HG03354 (cell line): ENCODE results near the gene CEMIP2.
"Not testable (repeated sequence)": the region's sequence is repeated elsewhere in the genome, so short reads cannot be mapped to it uniquely, and the experiment has no call there.

Source experiments
- ATAC-seq: cut with Tn5 transposase; IDR thresholded peaks from one replicate; pipeline ENCODE4 v1.9.1; 2021; ENCODE audit warnings: mild to moderate bottlenecking; ENCODE audit not compliant: unreplicated experiment, poor library complexity, severe bottlenecking

The CEMIP2 gene, protein sequence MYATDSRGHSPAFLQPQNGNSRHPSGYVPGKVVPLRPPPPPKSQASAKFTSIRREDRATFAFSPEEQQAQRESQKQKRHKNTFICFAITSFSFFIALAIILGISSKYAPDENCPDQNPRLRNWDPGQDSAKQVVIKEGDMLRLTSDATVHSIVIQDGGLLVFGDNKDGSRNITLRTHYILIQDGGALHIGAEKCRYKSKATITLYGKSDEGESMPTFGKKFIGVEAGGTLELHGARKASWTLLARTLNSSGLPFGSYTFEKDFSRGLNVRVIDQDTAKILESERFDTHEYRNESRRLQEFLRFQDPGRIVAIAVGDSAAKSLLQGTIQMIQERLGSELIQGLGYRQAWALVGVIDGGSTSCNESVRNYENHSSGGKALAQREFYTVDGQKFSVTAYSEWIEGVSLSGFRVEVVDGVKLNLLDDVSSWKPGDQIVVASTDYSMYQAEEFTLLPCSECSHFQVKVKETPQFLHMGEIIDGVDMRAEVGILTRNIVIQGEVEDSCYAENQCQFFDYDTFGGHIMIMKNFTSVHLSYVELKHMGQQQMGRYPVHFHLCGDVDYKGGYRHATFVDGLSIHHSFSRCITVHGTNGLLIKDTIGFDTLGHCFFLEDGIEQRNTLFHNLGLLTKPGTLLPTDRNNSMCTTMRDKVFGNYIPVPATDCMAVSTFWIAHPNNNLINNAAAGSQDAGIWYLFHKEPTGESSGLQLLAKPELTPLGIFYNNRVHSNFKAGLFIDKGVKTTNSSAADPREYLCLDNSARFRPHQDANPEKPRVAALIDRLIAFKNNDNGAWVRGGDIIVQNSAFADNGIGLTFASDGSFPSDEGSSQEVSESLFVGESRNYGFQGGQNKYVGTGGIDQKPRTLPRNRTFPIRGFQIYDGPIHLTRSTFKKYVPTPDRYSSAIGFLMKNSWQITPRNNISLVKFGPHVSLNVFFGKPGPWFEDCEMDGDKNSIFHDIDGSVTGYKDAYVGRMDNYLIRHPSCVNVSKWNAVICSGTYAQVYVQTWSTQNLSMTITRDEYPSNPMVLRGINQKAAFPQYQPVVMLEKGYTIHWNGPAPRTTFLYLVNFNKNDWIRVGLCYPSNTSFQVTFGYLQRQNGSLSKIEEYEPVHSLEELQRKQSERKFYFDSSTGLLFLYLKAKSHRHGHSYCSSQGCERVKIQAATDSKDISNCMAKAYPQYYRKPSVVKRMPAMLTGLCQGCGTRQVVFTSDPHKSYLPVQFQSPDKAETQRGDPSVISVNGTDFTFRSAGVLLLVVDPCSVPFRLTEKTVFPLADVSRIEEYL (N-terminal part only)

GRCh38 chr9:71768388-71769174, at the start of gene CEMIP2:
CEMIP2 (minus strand) TSS chr9:71768513; CDS start chr9:71750373, 18,140 bp downstream.
- peak; percentile 77 for ATAC-seq

GRCh38 chr9:71816916-71817451, 48.7 kb upstream of the CEMIP2 start:
- no peak for ATAC-seq

GRCh38 chr9:71814815-71815214, 46.5 kb upstream of the CEMIP2 start:
- ATAC-seq, result no peak

DNA sequence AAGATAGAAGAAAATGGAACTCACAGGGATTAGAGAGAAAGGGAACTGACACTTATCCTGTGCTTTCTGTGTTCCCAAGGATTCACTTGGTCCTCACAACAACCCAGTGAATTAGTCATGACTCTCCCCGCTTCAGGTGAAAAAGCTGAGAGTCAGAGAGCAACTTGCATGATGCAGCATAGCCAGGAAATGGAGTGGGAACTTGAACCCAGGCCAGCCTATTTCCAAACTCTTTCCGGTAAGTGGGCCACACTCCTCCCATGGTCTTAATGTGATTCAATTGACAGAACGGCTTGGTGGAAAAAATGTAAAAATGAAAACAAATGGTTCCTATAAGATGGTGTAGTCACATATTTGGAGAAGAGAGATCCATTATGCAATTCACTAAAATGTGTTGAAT, 45.9 kb upstream of the CEMIP2 start:
- ATAC-seq, result no peak

DNA sequence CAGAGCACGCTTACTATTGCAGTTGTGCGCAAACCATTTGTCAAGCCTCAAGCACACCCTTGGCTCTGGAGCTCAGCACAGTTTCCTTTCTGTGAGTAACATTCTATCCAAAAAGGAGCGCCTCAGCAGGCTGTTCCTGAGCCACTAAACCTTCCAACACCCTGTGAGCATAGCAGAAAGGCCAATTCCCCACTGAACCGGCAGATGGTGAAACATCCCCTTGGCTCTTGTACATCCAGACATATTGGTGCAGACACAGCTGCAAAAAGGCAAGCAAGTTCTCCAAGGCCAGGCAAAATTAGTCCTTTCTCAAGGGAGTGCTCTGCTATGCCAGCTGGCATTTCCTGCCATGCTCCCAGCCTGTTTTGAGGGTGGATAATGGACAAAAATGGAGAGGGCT, 44.1 kb upstream of the CEMIP2 start:
- ATAC-seq, result no peak

DNA sequence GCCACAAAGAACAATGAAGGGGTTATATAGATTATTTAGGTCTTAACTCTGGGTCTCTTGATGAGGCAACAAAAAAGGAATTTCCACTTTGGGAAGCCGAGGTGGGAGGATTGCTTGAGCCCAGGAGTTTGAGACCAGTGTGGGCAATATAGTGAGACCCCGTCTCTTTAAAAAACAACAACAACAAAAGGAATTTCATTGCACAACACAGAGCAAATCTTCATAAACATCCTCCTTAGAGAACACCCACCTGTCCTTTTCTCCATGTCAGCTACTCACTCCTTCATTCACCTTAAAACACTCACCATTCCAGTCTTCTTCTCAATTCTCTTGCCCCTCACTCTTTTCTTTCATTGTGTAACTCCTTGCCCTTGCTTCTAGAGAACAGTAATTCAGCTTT, 39.8 kb upstream of the CEMIP2 start:
- no peak for ATAC-seq

GRCh38 chr9:71806901-71807307, 38.6 kb upstream of the CEMIP2 start:
- ATAC-seq, result peak; percentile 96

- not testable (repeated sequence) for ATAC-seq
Observed at GRCh38 chr9:71805096-71805495, 36.8 kb upstream of the CEMIP2 start.

GRCh38 chr9:71801826-71802225, 33.5 kb upstream of the CEMIP2 start:
- no peak for ATAC-seq

GRCh38 chr9:71797266-71797665, 29.0 kb upstream of the CEMIP2 start:
- ATAC-seq, result no peak

GRCh38 chr9:71796100-71796767, 27.9 kb upstream of the CEMIP2 start:
- ATAC-seq, result no peak

GRCh38 chr9:71795097-71795813, 26.9 kb upstream of the CEMIP2 start:
- ATAC-seq, result peak; percentile 92

GRCh38 chr9:71793386-71794105, 25.2 kb upstream of the CEMIP2 start:
- peak; percentile 35 for ATAC-seq

GRCh38 chr9:71791875-71792274, 23.6 kb upstream of the CEMIP2 start:
- ATAC-seq, result no peak

DNA sequence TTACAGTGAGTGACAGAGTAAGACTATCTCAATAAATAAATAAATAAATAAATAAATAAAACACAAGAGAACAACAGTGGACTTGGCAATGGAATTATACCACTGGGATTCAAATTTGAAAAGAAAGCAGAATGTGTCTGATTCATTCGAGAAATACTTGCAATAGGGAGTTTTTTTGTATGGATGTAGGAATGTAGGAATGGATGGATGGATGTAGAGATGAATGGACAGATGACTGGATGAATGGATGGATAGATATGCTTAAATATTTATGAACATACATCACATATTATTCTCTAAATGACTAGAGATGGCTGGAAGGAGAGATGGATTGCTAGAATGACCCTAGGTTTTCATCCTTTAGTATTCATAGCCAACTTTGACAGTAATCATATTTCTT, 22.0 kb upstream of the CEMIP2 start:
- ATAC-seq, result no peak

GRCh38 chr9:71783120-71783523, 14.8 kb upstream of the CEMIP2 start:
- ATAC-seq, result peak; percentile 90

DNA sequence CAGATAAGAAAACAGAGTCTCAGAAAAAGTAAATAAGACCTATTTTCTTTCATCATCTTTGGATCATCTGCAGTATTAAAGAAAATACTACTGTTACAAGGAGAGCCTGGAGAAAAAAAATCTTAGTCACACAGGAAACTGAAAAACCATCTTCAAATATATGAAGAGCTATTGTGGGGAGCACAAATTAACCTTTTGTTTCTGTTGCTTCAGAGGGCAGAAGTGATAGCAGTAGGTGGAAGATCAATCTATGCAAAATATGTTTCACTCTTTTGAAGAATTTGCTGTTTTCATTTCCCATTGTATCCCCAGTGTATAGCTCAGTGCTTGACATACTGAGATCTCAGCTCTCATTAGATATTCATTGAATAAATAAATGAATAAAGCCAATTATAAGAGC, 13.1 kb upstream of the CEMIP2 start:
- ATAC-seq, result peak; percentile 56
